Chondrocyte (in vitro differentiated cells): Measurements from ENCODE around the gene FHIT. TPM values are rescaled to one million over a fixed set of nuclear protein-coding genes. Genes with fewer than 3 reads are reported as not detected.

Experiments used
- DNase-seq: peaks from one replicate; pipeline ENCODE4 v3.0.0; 2021; ENCODE audit warnings: mixed read lengths, low spot score
- H3K27ac Mint-ChIP-seq: one replicate; pipeline ENCODE4 v1.8.0; 2021; ENCODE audit warnings: mild to moderate bottlenecking, moderate library complexity, mixed read lengths; ENCODE audit not compliant: unreplicated experiment
- H3K27me3 Mint-ChIP-seq: 2 replicates; pipeline ENCODE4 v1.8.0; 2021; ENCODE audit warnings: low read depth, mixed read lengths
- H3K36me3 Mint-ChIP-seq: 2 replicates; pipeline ENCODE4 v1.8.0; 2021; ENCODE audit warnings: low read depth, mixed read lengths
- H3K4me1 Mint-ChIP-seq: 2 replicates; pipeline ENCODE4 v1.8.0; 2021; ENCODE audit warnings: low read depth, mild to moderate bottlenecking, mixed read lengths
- H3K4me3 Mint-ChIP-seq: one replicate; pipeline ENCODE4 v1.8.0; 2021; ENCODE audit warnings: mild to moderate bottlenecking, moderate library complexity, mixed read lengths; ENCODE audit not compliant: unreplicated experiment
- H3K9me3 Mint-ChIP-seq: 2 replicates; pipeline ENCODE4 v1.8.0; 2021; ENCODE audit warnings: low read depth, mixed read lengths
- total RNA-seq: library from RNA; stranded (reverse); gene quantifications from 3 replicates; pipeline ENCODE4 v1.2.1, GENCODE V29; 2021
- TF ChIP-seq, protein P1 (sequence below): fragments of 200-600 bp; sonication (generic); IDR thresholded peaks from 2 replicates; pipeline ENCODE4 v1.5.0; 2021; ENCODE audit warnings: antibody characterized with exemption, mild to moderate bottlenecking, moderate library complexity

The FHIT gene
- total RNA-seq, 1 donor from 2014 or later: 3.8 TPM

- peaks cover 8% of the 10 kb centered on the region for H3K4me1 Mint-ChIP-seq
- DNase-seq: no peak
- peaks cover 2% of the 10 kb centered on the region for H3K36me3 Mint-ChIP-seq
- H3K27me3 Mint-ChIP-seq: no peaks in the 10 kb centered on the region
- no peak overlapping the region for H3K27ac Mint-ChIP-seq
- H3K9me3 Mint-ChIP-seq: peaks cover 13% of the 10 kb centered on the region
- TF ChIP-seq, protein P1, sequence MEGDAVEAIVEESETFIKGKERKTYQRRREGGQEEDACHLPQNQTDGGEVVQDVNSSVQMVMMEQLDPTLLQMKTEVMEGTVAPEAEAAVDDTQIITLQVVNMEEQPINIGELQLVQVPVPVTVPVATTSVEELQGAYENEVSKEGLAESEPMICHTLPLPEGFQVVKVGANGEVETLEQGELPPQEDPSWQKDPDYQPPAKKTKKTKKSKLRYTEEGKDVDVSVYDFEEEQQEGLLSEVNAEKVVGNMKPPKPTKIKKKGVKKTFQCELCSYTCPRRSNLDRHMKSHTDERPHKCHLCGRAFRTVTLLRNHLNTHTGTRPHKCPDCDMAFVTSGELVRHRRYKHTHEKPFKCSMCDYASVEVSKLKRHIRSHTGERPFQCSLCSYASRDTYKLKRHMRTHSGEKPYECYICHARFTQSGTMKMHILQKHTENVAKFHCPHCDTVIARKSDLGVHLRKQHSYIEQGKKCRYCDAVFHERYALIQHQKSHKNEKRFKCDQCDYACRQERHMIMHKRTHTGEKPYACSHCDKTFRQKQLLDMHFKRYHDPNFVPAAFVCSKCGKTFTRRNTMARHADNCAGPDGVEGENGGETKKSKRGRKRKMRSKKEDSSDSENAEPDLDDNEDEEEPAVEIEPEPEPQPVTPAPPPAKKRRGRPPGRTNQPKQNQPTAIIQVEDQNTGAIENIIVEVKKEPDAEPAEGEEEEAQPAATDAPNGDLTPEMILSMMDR: no peak
- H3K4me3 Mint-ChIP-seq: no peak overlapping the region
Measured at GRCh38 chr3:60512506-60512905, 738.7 kb downstream of the FHIT start.

DNA sequence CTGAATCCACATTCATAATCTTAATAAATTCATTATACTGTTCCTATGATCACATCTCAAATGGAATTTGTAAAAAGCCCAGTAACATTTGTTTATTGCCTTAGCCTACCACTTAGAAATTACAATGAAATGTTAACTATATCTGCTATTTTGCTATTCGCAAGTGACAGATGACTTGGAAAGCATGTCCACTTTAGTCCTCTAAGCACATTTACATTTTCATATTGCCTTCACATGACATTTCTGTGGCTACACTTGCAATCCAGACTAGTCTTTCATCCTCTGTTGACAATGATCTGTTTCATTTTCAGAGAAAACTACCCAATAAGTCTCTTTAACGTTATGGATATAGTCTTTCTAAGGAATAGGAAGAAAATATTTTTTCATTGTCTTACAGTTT, 741.8 kb downstream of the FHIT start:
- Mint-ChIP-seq H3K36me3 (peaks cover 2% of the 10 kb centered on the region), H3K4me1 (no peaks in the 10 kb centered on the region), H3K4me3 (no peak overlapping the region), H3K9me3 (peaks cover 18% of the 10 kb centered on the region), H3K27ac (no peak overlapping the region), H3K27me3 (no peaks in the 10 kb centered on the region)
- DNase-seq: no peak
- TF ChIP-seq, protein P1: no peak

DNA sequence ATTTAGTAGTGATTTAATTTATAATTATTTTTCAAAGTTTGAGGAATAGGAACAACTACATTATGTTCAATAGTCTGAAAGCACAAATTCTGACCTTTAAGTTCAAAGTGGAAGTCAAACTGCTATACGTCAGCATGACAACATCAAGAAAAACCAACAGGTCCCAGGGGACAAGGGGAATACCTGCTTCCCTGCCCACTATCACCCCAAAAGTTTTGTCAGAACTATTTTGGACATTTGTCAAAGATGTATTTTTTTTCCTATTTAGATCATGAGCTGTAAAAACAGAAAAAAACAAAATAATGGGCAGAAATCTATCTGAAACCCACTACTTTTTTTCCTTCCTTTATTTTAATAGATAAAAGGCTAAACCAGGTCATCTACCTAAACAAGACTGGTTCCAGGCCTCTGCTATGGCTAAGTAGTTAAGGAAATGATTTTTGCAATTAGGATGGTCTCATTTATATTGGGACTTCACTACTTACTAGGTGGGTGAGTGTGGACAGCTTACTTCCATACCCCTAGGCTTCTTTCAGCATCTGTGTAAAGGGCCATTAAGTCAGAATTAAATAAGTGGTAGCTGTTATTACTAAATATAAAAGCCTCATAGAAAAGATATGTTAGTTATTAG, 746.3 kb downstream of the FHIT start:
- H3K36me3 Mint-ChIP-seq: no peaks in the 10 kb centered on the region
- no peaks in the 10 kb centered on the region for H3K27me3 Mint-ChIP-seq
- TF ChIP-seq, protein P1: no peak
- no peaks in the 10 kb centered on the region for H3K4me1 Mint-ChIP-seq
- no peak overlapping the region for H3K27ac Mint-ChIP-seq
- peaks cover 11% of the 10 kb centered on the region for H3K9me3 Mint-ChIP-seq
- H3K4me3 Mint-ChIP-seq: no peak overlapping the region
- no peak for DNase-seq

- Mint-ChIP-seq H3K27ac (no peak overlapping the region), H3K4me3 (no peak overlapping the region), H3K9me3 (peaks cover 3% of the 10 kb centered on the region), H3K36me3 (peaks cover 1% of the 10 kb centered on the region), H3K27me3 (no peaks in the 10 kb centered on the region), H3K4me1 (peaks cover 3% of the 10 kb centered on the region)
- TF ChIP-seq, protein P1: no peak
- no peak for DNase-seq
Measured at GRCh38 chr3:60501314-60501713, 749.9 kb downstream of the FHIT start.

GRCh38 chr3:60497902-60498301, 753.4 kb downstream of the FHIT start:
- no peak overlapping the region for H3K4me3 Mint-ChIP-seq
- TF ChIP-seq, protein P1: no peak
- H3K9me3 Mint-ChIP-seq: peaks cover 8% of the 10 kb centered on the region
- DNase-seq: no peak
- H3K27ac Mint-ChIP-seq: no peak overlapping the region
- H3K4me1 Mint-ChIP-seq: peaks cover 3% of the 10 kb centered on the region
- no peaks in the 10 kb centered on the region for H3K27me3 Mint-ChIP-seq
- peaks cover 1% of the 10 kb centered on the region for H3K36me3 Mint-ChIP-seq
